Kidney epithelial cell (primary cell): ENCODE results near the gene FASN. TPM values are rescaled to one million over a fixed set of nuclear protein-coding genes. Genes with fewer than 3 reads are reported as not detected.

ENCODE experiments used
- DNase-seq: peaks from one replicate; pipeline ENCODE4 v3.0.0-alpha.2; 2010; ENCODE audit warnings: low read depth
- H3K27me3 ChIP-seq: 2 replicates; pipeline ENCODE4 v1.6.0; 2011; ENCODE audit warnings: low read length; ENCODE audit not compliant: control insufficient read depth, insufficient read depth
- H3K36me3 ChIP-seq: 2 replicates; pipeline ENCODE4 v1.5.1; 2011; ENCODE audit warnings: low read length; ENCODE audit not compliant: control insufficient read depth, insufficient read depth
- H3K4me3 ChIP-seq: 2 replicates; pipeline ENCODE4 v1.5.1; 2011; ENCODE audit warnings: low read depth, mild to moderate bottlenecking, control low read depth, low read length
- total RNA-seq: library from RNA; depleted of rRNA; stranded (reverse); fragments of >200 nt; gene quantifications from 2 replicates; pipeline ENCODE4 v1.2.3, GENCODE V29; 2015
- TF ChIP-seq, protein P1 (sequence below): IDR thresholded peaks from 2 replicates; pipeline ENCODE4 v1.5.1; 2011; ENCODE audit warnings: mild to moderate bottlenecking, moderate library complexity, low read length, control low read depth, inconsistent platforms; ENCODE audit not compliant: insufficient read depth, poor library complexity, severe bottlenecking

The FASN gene
- total RNA-seq, 1 donor from 2014 or later = 202 TPM

DNA sequence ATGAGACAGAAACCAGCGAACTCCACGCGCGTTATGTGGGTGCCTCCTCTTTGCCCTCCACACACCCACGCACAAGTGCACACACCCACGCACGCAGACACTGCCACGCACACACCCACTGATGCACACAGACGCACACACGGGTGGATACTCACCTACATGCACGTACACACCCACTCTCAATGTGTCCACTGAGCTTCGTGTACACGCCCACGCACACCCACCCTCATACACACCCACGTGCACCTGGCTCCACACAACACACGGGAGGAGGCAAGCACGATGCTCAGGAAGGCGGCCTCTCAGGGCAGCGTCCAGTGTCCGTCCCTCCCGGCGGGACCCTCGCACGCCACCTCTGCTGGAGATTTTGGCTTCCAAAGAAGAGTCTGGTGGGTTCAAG is 50.7 kb downstream of the FASN start:
- peaks cover 3% of the 10 kb centered on the region for H3K36me3 ChIP-seq
- H3K4me3 ChIP-seq = no peak overlapping the region
- TF ChIP-seq, protein P1, sequence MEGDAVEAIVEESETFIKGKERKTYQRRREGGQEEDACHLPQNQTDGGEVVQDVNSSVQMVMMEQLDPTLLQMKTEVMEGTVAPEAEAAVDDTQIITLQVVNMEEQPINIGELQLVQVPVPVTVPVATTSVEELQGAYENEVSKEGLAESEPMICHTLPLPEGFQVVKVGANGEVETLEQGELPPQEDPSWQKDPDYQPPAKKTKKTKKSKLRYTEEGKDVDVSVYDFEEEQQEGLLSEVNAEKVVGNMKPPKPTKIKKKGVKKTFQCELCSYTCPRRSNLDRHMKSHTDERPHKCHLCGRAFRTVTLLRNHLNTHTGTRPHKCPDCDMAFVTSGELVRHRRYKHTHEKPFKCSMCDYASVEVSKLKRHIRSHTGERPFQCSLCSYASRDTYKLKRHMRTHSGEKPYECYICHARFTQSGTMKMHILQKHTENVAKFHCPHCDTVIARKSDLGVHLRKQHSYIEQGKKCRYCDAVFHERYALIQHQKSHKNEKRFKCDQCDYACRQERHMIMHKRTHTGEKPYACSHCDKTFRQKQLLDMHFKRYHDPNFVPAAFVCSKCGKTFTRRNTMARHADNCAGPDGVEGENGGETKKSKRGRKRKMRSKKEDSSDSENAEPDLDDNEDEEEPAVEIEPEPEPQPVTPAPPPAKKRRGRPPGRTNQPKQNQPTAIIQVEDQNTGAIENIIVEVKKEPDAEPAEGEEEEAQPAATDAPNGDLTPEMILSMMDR = no peak
- H3K27me3 ChIP-seq = no peaks in the 10 kb centered on the region
- no peak for DNase-seq

DNA sequence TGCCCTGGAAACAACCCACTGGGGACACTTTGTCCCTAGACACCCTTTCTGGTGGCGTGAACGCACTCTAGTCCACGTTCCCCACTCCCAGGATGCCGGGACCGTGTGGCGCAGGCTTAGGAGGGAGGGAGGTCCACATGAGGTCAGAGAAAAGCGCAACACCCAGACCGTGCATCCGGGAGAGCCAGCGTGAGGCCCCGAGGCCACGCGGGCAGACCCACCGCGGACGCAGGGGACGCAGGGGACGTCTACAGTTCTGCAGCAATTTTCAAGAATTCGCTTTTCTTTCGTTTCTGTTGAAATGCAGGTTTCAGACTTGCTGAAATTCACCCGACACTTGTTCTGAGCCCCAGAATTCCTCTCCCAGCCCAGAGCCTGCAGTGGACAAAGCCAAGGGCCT is 51.1 kb downstream of the FASN start:
- TF ChIP-seq, protein P1 = no peak
- DNase-seq = no peak
- Histone ChIP-seq H3K36me3 (peaks cover 3% of the 10 kb centered on the region), H3K4me3 (no peak overlapping the region), H3K27me3 (no peaks in the 10 kb centered on the region)

DNA sequence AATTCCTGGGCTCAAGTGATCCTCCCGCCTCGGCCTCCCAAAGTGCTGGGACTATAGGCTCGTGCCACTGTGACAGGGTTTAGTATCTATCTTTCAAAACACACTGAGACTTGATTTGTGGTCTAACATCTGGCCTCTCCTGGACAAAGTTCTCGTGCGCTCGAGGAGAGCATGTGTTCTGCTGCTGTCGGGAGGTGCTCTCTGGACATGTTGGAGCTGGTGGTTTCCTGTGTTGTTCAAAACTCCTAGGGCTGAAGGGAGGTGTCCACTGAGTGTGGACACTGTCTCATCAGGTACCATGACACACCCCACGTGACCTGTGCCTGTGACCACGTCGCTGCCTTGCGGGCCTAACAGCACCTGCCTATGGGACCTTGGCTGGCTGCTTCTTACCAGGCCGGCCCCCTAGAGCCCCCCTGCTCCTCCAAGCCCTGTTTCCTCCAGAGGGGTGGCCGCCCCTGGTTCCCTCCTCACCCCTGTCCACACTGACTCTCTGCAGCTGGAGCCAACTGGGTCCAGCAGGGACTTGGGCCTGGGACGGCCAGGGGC is 52.0 kb downstream of the FASN start:
- DNase-seq = no peak
- H3K27me3 ChIP-seq = no peaks in the 10 kb centered on the region
- H3K4me3 ChIP-seq = no peak overlapping the region
- TF ChIP-seq, protein P1 = no peak
- peaks cover 3% of the 10 kb centered on the region for H3K36me3 ChIP-seq

DNA sequence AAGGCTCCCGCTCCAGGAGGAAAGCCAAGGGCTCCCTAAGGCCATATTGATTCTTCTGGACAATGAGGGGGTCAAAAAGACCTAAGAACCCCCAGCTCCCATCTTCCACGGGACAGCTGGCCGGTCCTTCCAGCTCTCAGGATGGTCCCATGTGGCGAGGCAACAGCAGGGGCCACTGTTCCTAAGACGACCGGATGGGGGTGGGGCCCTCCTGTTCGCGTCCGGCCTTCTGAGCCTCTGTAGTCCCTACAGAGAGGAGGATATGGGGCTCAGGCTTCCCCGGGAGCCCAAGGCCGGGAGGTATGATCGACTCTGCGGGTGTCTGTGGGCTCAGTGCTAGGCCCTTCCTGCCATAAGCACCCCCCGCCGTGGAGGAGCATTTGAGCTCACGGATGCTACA is 54.5 kb downstream of the FASN start:
- no peak overlapping the region for H3K4me3 ChIP-seq
- DNase-seq = no peak
- H3K27me3 ChIP-seq = no peaks in the 10 kb centered on the region
- TF ChIP-seq, protein P1 = no peak
- peaks cover 1% of the 10 kb centered on the region for H3K36me3 ChIP-seq

DNA sequence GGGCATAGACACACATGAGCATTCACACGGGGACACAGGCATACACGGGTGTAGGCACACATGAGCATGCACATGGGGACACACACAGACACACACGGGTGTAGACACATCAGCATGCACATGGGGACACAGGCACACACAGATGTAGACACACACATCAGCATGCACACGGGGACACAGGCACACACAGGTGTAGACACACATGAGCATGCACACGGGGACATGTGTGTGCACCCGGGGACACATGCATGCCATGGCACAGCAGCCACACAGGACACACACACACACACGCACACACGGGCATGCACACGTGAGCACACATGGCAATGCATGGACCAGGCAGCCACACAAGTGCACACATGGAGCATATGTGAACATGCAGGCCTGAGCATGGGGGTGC is 55.4 kb downstream of the FASN start:
- H3K4me3 ChIP-seq = no peak overlapping the region
- H3K27me3 ChIP-seq = no peaks in the 10 kb centered on the region
- H3K36me3 ChIP-seq = no peaks in the 10 kb centered on the region
- no peak for DNase-seq
- TF ChIP-seq, protein P1 = no peak

DNA sequence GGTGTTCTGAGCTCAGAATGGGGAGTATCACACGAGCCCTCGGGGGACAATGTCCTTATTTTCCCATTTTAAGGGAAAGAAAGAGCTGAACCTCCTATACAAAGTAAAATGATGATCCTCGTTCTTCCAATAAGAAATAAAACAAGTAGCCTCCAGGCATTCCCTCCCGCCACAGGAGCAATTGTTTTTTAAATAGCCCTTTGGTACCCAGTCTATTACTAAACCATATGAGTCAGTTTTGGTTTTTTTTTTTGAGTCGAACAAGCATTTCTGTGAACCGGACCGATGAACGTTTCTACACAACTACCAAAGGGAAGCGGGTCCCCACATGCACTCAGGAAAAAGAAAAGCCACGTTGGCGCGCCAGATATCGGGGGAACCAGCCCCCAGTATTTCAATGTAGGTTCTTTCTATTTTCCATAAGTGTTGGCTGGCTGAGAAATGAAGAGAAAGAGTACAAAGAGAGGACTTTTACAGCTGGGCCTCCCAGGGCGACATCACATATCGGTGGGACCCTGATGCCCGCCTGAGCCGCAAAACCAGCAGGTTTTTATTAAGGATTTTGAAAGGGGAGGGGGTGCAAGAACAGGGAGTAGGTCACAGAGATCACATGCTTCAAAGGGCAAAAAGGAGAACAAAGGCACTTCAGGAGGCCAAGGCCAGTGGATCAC is 56.8 kb downstream of the FASN start:
- Histone ChIP-seq H3K36me3 (no peaks in the 10 kb centered on the region), H3K27me3 (no peaks in the 10 kb centered on the region), H3K4me3 (no peak overlapping the region)
- DNase-seq = no peak
- TF ChIP-seq, protein P1 = no peak
